Suppressor macrophage (primary cell): ENCODE results near the gene LRRC18.
A peak's percentile ranks its signal among the peaks of the same experiment; 100 is the strongest.

ENCODE experiments used
- DNase-seq, 4 experiments: peaks; one replicate each; pipeline ENCODE4 v3.0.0-alpha.2; 2020 to 2022

Gene LRRC18

DNA sequence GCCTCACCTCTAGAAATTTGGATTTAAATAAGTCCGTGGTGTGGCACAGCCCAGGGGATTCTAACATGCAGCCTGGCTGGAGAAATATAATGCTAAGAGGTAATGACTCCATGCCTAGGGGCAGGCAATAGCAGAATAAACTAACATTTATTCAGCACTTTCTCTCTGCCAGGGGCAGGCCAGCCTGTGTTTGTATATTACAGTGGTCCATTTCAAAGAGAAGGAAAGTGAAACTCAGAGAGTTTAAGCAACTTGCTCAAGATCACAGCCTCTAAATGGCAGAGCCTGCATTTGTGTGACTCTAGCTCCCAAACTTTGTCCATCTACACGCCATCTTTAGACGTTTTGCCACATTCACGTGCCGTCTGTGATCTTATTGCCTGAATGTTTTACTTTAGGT is 6.7 kb upstream of the LRRC18 start:
- no peak for DNase-seq

DNA sequence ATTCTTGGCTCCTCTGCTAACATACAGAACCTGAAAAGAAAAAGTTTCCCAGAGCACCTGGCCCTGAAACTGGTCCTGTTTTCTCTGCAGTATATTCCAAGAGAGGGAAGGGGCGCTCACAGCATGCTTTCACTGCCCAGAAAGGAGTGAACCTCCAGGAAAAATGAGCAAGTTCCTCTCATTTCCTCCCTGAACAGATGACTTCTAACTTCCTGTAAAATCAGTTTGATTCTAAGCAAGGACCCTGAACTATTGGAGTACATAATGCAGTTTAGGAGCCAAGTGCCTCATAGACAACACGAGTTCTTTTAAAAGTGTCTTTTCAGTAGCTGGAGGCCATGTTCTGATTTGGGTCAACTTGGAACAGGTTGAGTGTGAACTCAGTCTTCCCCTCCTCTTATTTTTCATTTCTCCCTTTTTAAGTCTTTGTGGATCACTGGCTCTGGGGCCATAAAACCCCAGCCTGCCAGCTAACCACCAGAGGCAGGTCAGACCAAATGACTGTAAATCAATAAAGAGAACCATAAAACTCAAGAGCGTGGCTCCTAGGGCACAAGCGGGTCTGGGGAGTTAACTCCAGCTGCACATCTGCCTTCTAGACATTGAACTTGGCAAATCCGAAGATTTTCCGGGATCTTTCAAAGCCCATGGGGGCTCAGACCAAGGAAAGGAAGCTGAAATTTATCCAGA is 5.9 kb upstream of the LRRC18 start:
- no peak for DNase-seq

DNA sequence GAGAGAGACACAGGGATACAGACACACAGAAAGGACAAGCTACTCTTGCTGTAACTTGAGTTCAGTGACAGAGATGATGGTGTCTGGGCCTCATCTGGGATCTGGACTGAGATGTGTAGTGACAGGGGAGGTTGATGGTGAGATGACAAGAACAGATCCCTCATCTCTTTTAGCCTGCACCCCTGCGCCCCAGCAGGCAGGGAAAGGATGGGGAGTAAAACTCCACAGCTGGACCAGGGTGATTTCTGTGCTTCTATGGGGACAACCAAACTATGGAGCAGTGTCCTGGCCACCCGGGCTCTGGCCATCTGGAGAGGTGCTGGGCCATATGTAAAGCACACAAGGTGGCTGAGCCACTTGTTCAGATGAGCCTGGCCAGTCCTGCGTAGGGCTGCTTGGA is 4.5 kb upstream of the LRRC18 start:
- no peak for DNase-seq

DNA sequence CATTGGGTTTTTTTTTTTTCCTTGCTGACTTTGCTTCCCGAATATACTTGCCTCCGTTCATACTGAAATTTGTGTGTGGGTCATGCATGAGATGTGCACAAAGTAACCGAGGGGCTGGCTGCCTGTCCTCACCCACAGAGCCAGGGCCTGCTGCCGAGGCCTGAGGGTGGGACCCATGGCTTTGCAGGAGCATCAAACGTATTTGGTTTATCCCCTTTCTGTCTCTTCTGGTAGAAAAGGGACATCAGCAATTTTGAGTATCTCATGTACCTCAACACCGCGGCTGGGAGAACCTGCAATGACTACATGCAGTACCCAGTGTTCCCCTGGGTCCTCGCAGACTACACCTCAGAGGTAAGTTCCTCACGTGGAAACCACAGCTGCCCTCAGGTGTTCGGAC is 3.5 kb upstream of the LRRC18 start:
- DNase-seq = no peak

DNA sequence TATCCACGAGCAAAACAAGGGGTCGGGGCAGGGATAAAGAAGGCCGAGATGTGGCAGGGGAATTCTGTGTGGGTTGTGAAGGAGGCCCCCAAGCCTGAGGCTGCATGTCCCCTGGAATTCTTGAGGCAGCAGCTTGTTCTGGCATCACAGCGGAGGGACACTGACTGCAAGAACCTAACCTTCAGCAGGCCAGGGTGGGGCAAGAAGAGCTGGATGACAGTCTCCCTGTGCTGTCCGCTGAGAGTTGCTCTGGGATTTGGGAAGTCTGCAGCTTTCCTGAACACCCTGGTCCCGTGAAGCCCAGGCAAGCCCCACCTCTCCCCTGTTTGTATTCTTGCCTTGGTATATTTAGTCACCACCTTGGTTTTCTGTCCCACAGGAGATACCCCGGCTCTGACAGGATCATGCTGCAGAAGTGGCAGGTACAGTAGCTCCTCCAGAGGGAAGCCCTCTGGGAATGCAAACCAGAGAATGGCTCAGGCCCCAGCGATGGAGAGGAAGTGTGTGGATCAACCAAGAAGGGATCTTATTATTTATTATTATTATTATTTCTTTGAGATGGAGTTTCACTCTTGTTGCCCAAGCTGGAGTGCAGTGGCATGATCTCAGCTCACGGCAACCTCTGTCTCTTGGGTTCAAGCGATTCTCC is 1.9 kb upstream of the LRRC18 start:
- no peak for DNase-seq

DNA sequence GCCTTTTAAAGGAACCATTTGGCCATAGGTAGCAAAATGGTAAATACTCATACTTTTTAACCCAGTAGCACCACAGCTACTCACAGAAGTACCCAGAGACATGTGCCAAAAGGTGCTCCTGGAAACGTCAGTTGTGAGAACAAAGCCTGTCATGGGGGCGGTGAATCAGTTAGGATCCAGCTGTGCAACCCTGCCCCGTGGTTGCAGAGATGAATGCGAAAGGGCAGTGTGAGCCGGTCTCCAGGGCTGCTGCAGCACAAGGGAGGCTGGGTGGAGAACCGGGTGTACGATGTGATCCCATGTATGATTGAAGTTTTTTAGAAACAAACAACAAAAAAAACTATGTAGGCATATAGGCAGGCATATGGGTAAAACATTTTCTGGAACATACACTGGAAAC is 1.3 kb upstream of the LRRC18 start:
- DNase-seq = no peak

DNA sequence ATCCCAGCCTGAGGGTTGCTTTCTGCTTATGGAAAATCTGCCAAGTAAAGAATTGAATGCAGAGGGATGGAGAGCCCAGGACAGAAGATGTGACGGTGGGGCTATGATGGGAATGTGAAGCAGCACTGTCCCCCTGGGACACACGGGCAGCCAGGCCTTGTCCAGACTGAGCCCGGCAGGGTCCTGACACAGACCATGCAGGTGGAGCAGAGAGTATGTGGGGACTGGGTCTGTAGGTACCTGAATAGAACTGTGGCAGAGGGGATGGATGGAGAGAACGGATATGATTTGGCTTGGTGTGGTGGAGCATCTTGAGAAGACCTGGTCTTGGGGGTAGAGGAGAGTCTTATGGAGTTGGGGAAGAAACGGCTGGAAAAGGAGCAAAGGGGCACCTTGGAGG is 732 bp upstream of the LRRC18 start:
- DNase-seq = no peak

DNA sequence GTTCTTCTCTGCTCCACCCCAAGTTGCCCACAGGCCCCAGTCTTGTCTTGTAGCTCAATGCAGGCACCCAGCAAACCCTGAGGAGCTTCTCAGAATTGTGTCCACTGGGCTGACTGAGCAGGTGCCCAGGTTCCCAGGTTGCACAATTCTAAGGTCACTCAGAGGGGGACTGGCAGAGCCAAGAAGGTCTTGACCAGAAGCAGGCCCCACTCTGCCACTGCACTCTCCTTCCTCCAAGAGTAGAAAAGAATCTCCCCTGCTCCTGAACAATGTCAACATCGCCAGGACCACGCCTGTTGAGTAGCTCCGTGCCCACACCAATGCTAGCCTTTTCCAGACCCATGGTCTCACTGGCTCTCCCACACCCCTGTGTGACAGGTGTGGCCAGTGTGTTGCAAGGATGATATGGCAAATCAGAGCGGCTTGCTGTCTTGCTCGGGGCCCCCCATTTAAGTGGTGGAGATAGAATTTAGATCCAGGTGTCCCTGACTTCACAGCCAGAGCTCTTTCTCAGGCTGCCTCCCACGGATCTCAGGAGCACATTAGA is 577 bp downstream of the LRRC18 start:
- no peak for DNase-seq

DNA sequence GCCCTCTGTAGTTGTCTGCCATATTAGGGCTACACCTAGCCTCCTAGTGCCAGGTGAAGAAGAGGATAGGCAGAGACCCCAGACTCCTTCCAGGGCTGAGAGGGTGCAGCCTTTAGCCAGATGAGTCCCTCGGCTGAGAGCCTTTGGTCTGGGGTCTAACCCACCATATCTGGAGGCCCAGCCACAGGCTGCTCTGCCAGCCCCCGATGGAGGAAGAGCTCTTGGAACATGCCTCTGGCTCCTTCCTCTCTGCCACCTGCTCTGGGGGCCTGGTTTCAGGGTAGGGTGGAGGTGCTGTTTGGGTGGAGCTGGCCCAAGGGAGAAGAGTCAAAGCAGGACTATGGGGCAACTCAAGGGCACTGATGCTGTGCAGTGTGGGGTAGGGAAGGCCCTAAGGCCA is 1.4 kb downstream of the LRRC18 start:
- DNase-seq = no peak

DNA sequence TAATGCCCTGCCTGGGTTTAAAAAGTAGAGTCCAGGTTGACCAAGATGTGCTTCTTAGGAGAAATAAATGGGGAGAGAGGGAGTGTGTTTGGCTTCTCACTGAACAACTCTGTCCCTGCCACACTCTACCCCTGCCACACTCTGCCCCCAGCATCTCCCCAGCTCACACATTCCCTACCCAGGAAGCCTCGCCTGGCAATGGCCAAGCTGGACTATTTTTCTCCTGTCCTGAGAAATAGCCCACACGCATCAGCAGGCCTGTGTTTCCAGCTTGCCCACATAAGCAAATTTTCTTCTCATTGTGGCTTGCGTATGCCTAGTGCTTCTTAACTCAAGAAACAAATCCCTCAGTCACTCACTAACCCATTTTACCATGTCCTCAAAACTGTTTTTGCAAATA is 1.8 kb downstream of the LRRC18 start:
- DNase-seq = no peak

DNA sequence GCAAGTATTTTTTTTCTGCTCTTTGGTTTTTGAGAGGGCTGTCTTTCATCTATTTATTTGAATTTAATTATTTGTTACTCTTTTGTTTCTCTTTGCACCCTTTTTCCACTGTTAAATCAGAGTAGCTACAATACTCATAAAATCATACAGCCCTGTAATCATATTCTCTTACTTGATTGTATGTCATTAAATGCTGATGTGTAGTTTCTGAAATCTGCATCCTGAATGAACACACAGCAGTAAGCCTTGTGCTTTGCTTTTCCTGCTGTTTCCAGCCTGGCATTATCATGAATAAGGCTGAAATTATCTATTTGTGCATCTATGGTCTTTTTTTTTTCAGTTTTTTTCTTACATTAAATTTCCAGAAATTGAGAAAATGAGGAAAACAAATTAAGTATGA is 4.1 kb downstream of the LRRC18 start:
- DNase-seq = no peak

DNA sequence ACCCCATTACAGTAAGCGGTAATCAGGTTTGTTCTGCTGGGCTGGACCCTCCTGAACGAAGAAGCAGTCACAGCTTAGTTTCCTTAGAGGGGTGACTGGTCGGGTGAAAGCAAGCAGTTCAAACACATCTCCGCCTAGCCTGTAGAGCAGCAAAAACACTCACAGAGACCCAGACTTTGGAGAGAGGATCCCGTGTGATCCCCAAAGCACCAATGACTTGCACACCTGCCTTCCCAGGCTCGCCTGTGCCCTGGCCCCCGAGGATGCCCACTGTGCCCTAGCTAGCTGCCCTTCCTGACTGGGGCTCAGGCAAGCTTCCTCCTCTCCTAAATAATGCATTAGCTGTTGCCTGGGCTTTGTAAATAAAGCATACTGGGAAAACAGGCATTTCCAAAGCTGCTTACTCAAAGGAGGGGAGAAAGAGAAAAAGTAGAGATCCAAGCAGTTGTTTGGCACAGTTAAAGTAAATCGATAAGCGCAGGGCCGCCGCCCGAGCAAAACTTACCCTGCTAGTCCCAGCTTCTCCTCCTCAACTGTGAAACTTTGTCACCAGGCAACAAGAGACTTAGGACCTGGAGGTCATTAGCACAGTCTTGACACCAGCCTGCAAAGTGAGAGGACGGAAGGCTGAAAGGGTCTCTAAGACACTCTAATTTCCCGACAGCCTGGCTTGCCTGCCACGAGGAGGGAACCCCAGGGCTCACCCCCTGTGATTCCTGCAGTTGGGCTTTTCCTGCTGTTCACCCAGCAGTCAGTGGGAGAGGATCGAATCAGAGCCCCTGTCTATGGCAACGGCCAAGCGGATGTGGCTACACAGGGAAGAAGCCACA is 4.8 kb downstream of the LRRC18 start:
- DNase-seq = no peak

DNA sequence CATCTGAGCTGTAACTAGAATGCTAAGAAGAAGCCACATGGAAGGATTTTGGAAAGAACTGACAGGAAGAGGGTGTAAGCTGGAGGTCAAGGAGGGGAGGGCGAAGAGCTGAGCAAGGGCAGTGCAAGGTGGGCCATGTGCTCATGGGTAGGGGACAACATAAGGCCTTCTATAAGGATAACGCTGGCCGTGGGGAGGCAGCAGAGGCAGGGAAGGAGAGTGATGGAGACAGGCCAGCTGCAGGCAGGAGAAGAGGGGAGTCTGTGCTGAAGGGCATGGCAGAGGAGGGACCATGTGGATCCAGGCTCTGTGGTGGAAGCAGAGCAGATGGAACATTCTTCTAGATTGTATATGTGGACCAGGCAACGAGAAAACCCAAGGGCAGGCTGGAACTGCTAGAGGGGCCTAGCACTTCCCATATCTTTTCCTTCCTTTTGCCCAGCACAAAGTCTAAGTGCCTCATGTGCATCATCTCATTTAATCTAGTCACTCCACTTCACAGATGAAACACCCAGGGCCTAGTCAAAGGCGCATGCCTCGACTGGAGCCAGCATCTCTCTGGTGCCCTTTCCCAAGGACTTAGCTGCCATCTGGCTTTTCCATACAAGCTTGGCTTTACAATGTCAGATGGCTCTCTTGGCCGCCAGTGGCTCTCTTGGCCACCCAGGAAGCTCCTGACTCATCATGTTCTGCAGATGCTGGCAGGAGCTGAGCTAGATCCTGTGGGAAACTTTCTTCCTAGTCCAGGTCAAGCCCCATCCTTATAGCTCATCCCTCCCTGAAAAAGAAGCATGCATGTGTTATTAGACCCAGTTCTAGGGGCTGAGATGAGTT is 6.6 kb downstream of the LRRC18 start:
- no peak for DNase-seq

DNA sequence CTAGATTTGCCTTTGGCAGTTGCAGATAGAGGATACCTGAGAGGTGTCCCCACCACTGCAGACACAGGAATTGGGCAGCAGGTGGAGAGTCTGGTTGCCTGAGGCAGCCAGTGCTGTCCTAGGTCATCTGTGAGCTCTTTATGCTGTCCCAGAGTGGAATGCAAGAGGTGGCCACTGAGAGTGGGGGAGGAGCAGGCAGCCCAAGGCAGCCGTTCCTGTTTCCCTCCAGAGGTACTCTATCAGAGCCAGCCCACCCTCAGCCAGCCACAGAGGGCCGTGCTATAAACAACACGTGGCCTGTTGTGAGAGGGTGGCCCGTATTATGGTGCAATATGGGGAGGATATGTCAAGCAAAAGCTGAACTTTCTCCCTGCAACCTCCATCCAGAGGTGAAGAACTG is 8.5 kb downstream of the LRRC18 start:
- DNase-seq = peak; percentile 19 to 60 (median 46)

DNA sequence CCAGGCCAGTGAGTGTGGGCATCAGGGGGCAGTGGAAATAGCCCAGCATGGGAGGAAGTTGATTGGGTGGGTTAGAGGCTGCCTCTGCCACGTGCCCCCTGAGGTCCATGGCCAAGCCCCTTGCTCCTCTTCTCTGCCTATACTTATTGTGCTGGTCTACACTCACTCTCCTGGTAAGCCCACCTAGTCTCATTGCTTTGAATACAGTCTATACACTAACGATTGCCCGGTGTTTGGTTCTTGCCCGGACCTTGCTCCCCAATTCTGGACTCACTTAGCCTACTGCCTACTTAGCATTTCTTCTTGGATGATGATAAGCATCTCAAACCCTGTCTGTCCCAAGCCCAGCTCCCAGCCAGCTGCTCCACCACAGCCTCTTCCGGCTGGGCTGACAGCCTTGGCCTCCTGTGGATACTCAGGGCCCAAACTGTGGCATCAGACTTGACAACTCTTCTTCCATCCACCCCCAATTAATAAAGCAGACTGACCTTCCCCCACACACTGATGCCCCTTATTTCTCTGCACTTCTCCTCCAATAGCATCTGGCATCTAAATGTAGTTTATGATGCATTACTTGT is 10.1 kb downstream of the LRRC18 start:
- DNase-seq = no peak

DNA sequence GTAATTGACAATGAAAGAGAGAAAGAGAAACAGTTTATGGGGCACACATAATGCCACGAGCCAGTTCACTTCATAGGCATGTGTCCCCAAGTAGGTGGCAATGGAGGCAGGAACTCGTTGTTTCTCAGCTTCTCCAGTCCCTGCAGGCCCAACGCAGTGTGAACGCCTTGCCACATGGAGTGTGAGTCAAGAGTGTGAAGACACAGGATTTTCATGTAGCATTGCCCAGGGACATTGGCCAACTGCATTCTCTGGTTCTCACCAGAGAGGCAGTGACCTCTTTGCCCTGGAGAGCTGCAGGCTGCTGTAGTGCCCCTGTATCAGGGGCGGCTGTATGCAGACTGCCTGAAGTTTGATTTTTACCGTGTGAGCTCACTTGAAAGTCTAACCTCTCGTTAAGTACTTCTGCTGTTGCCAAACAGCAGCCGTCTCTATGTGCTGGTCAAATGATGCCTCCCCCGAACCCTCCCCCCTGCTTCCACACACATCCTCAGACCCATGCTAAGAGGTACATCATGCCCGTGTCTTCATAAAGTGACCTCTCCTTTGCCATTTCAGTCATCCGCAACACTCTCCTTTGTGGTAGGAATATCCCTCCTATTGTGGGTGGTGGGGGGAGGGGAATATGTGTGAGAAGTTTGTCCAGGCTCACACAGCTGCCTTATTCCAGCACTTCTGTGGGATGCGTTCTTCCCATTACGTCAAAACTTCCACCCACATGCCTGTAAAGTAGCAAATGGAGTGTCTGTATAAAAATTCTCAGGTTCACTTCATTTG is 12.7 kb downstream of the LRRC18 start:
- DNase-seq = no peak

DNA sequence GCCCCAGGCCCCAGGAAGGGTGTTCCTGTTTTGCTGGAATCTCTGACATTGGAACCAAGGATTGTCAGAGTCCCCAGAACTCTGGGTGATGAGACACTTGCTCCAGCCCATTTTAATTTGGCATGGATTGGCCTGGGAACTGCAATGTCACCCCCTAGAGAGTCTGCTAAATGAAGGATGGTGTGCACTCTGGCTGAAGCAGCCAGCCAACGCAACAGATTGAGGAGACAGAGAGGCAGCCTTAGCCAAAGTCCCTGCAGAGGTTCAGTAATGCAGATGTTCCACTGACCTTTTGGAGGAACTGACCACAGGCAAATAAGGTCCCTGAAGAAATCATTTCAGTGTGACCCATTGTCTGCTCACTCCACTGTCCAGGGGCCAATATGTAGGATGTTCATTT is 13.4 kb downstream of the LRRC18 start:
- DNase-seq = no peak

DNA sequence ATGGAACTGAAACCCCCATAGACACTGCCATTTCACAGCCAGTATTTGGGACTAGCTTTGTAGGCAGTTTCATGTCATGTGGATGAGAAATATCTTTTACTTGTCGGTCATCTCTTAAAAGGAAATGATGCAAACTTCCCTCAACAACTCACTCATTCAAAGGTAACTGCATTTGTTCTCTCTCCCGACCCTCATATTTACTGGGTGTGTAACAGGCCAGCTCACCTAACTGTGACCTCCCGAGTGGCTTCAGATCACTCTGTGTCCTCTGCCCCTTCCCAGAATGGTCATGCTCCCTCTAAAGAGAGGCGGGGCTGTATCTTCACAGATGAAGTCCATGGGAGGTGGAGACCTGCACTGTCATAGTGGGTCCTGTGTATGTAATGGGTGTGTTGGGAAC is 14.7 kb downstream of the LRRC18 start:
- no peak for DNase-seq

DNA sequence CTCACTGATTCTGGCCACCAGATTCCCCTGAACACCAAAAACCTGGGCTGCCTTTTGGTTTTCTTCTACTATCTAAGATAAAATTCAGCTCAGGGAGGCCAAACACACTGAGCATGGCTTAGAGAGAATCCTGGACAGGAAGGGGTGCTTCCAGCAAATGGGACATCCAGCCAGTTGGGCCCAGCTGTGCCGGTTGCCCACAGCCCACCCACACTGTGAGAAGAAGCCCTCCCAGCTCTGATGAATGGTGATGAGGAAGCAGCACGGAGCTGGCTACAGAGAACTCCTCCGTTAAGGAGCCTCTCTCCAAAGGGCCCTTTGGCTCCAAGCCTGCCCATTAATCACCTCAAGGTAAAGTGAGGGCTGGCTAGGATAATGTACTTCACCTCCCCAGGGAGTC is 15.9 kb downstream of the LRRC18 start:
- DNase-seq = no peak

DNA sequence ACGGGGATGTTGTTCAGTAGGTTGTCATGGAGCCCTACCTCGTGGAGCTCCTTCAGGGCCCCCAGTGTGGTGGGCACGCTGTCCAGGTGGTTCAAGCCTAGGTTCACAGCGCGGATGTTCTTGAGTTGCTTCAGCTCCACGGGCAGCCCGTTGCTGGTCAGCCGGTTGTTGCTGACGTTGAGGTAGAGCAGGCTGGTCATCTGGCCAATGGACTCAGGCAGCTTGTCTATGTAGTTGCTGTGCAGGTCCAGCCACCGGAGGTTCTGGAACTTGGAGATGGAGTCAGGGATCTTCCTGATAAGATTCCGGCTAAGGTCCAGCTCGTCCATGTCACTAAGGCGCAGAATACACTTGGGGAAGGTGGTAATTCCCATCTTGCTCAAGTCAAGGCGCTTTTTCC is 26.0 kb downstream of the LRRC18 start:
- DNase-seq = no peak

DNA sequence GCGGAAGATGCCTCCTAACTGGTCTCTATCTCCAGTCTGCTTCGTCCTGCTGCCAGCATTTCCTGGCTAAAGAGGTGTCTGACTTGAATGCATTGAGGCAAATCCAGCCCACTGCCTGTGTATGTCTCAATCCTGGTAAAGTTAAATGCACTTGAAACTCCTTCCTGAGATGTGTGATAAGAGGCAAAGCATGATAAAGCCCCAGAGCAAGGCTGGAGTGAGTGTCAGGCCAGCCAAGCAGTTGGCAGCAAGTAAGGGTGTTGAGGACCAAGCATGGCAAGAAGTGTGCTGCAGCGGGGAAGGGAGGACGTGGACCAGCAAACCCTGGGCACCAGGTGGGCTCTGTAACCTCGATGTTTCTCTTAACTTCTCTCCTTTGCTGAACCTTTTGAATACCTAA is 29.1 kb downstream of the LRRC18 start:
- no peak for DNase-seq

DNA sequence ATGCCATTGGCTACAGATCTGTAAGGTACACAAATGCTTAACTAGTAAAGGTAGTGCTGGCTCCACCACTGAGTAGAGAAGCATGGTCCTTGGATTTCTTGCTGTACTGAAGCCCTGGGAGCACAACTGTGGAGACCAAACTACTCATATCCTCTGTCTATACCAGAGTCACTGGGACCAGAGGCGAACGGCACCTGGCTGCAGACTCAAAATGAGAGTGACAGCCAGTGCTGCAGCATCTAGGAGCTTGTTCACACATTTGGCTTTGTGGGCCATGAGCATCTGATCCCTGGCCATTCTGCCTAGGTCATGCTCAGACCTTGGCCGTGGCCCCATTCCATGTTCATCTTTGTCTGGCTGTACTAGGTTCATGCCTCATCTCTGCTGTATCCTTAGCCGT is 31.9 kb downstream of the LRRC18 start:
- DNase-seq = no peak
